Brain pericyte (primary cell): ENCODE data around the gene RINT1.
"Not testable (repeated sequence)": the region's sequence is repeated elsewhere in the genome, so short reads cannot be mapped to it uniquely, and the experiment has no call there.

Experiments used
- DNase-seq: peaks from one replicate; pipeline ENCODE4 v3.0.0-alpha.2; 2012; ENCODE audit warnings: low read depth, low spot score

The RINT1 gene

GRCh38 chr7:105531792-105532671 is at the start of gene RINT1:
TSS of gene RINT1 (plus strand) at chr7:105532201. CDS start at chr7:105532316, 115 bp downstream.
- DNase-seq = peak; percentile 76

- peak; percentile 24 for DNase-seq
Measured at GRCh38 chr7:105487579-105488571, 44.1 kb upstream of the RINT1 start.

GRCh38 chr7:105489409-105489808 is 42.6 kb upstream of the RINT1 start:
- DNase-seq = no peak

- no peak for DNase-seq
Measured at GRCh38 chr7:105493196-105493922, 38.6 kb upstream of the RINT1 start.

GRCh38 chr7:105493923-105494315 is 38.1 kb upstream of the RINT1 start:
- no peak for DNase-seq

- no peak for DNase-seq
Measured at GRCh38 chr7:105496521-105496920, 35.5 kb upstream of the RINT1 start.

- no peak for DNase-seq
Measured at GRCh38 chr7:105497016-105497415, 35.0 kb upstream of the RINT1 start.

GRCh38 chr7:105502173-105502572 is 29.8 kb upstream of the RINT1 start:
- DNase-seq = no peak

- no peak for DNase-seq
Measured at GRCh38 chr7:105512415-105512814, 19.6 kb upstream of the RINT1 start.

GRCh38 chr7:105512926-105513526 is 19.0 kb upstream of the RINT1 start:
- no peak for DNase-seq

- not testable (repeated sequence) for DNase-seq
Measured at GRCh38 chr7:105515610-105516009, 16.4 kb upstream of the RINT1 start.

- no peak for DNase-seq
Measured at GRCh38 chr7:105519353-105519752, 12.6 kb upstream of the RINT1 start.

- not testable (repeated sequence) for DNase-seq
Measured at GRCh38 chr7:105520620-105521019, 11.4 kb upstream of the RINT1 start.

- DNase-seq = no peak
Measured at GRCh38 chr7:105521027-105521716, 10.8 kb upstream of the RINT1 start.

- peak; percentile 50 for DNase-seq
Measured at GRCh38 chr7:105521717-105522463, 10.1 kb upstream of the RINT1 start, which contains the start of gene PUS7. TSS of gene PUS7 (minus strand) at chr7:105522271. CDS start at chr7:105508512, 13,759 bp downstream.

GRCh38 chr7:105524423-105524822 is 7.6 kb upstream of the RINT1 start:
- DNase-seq = not testable (repeated sequence)

- DNase-seq = no peak
Measured at GRCh38 chr7:105524840-105525239, 7.2 kb upstream of the RINT1 start.

GRCh38 chr7:105527737-105528136 is 4.3 kb upstream of the RINT1 start:
- not testable (repeated sequence) for DNase-seq

GRCh38 chr7:105530126-105530525 is 1.9 kb upstream of the RINT1 start:
- DNase-seq = no peak

GRCh38 chr7:105530546-105530945 is 1.5 kb upstream of the RINT1 start:
- no peak for DNase-seq
